H1 (cell line): ENCODE data around the gene FRMD4A. TPM values are rescaled to one million over a fixed set of nuclear protein-coding genes. Genes with fewer than 3 reads are reported as not detected.
"Not testable (repeated sequence)": the region's sequence is repeated elsewhere in the genome, so short reads cannot be mapped to it uniquely, and the experiment has no call there.

Experiments used
- CTCF ChIA-PET: fragments of 300-600 bp; sonication (Branson Sonifier 250); formaldehyde crosslinking; loops from one replicate; lab custom pipeline; 2021; ENCODE audit not compliant: partially characterized antibody; lab: Charles Lee
- POLR2A ChIA-PET: fragments of 300-600 bp; sonication (Branson Sonifier 250); formaldehyde crosslinking; loops from one replicate; lab custom pipeline; 2021; ENCODE audit warnings: inconsistent platforms; ENCODE audit not compliant: partially characterized antibody; lab: Charles Lee
- DNase-seq, 2 experiments: peaks; one replicate each; pipeline versions ENCODE4 v3.0.0 to v3.0.0-alpha.2; 2010 to 2022; ENCODE audit warnings: low spot score in 2 of 2, low read depth in 1 of 2, mixed read lengths in 1 of 2
- FAIRE-seq: peaks from 2 replicates; lab custom pipeline; 2011; peaks lifted over from hg19 to GRCh38; lab: Jason Lieb, UNC
- H2AFZ ChIP-seq: 2 replicates; pipeline ENCODE4 v1.8.1; 2012; ENCODE audit warnings: low read length, inconsistent platforms
- H2AK5ac ChIP-seq: 2 replicates; pipeline ENCODE4 v1.6.1; 2013; ENCODE audit warnings: low read depth, low read length
- H2BK120ac ChIP-seq: replicated peaks from 2 replicates; pipeline ENCODE3; 2013; ENCODE audit warnings: low read depth, low read length, inconsistent platforms
- H2BK12ac ChIP-seq: 2 replicates; pipeline ENCODE4 v1.6.1; 2013; ENCODE audit warnings: low read depth, low read length
- H2BK15ac ChIP-seq: 2 replicates; pipeline ENCODE4 v1.6.1; 2013; ENCODE audit warnings: low read length
- H2BK20ac ChIP-seq: 2 replicates; pipeline ENCODE4 v1.6.1; 2013; ENCODE audit warnings: low read length
- H2BK5ac ChIP-seq: 2 replicates; pipeline ENCODE4 v1.6.1; 2013; ENCODE audit warnings: low read depth, low read length
- H3K14ac ChIP-seq: 2 replicates; pipeline ENCODE4 v1.6.1; 2013; ENCODE audit warnings: inconsistent platforms; ENCODE audit not compliant: insufficient read length
- H3K18ac ChIP-seq: 2 replicates; pipeline ENCODE4 v1.6.1; 2013; ENCODE audit warnings: low read length; ENCODE audit errors: extremely low read depth
- H3K23ac ChIP-seq: 2 replicates; pipeline ENCODE4 v1.6.1; 2013; ENCODE audit warnings: inconsistent platforms; ENCODE audit not compliant: insufficient read length
- H3K23me2 ChIP-seq: 2 replicates; pipeline ENCODE4 v1.6.1; 2013; ENCODE audit warnings: low read depth, low read length
- H3K27ac ChIP-seq: 2 replicates; pipeline ENCODE4 v1.6.1; 2011; ENCODE audit warnings: low read depth, low read length, inconsistent platforms
- H3K27me3 ChIP-seq, 4 experiments: replicated peaks in 1 of 4; 1 replicate in 1 of 4; 2 replicates in 3 of 4; pipeline versions ENCODE4 v1.6.1 to v1.8.1; 2011 to 2013; ENCODE audit warnings: low read length in 3 of 4, mild to moderate bottlenecking in 3 of 4, inconsistent platforms in 2 of 4, mixed read lengths in 2 of 4, moderate library complexity in 1 of 4; ENCODE audit not compliant: control insufficient read depth in 3 of 4, insufficient read depth in 3 of 4; ENCODE audit errors: extremely low read depth in 1 of 4
- H3K36me3 ChIP-seq, 4 experiments: 2 replicates each; pipeline versions ENCODE4 v1.6.1 to v1.8.1; 2011 to 2013; ENCODE audit warnings: mild to moderate bottlenecking in 4 of 4, low read length in 3 of 4, moderate library complexity in 2 of 4, control low read depth in 1 of 4, inconsistent platforms in 1 of 4; ENCODE audit not compliant: insufficient read depth in 4 of 4, control insufficient read depth in 2 of 4
- H3K4ac ChIP-seq: replicated peaks from 2 replicates; pipeline ENCODE3; 2013; ENCODE audit warnings: low read length, low read depth, mixed read lengths, inconsistent platforms; ENCODE audit not compliant: insufficient read length
- H3K4me1 ChIP-seq, 4 experiments: replicated peaks in 1 of 4; 1 replicate in 1 of 4; 2 replicates in 3 of 4; pipeline versions ENCODE4 v1.6.1 to v1.8.1; 2011 to 2013; ENCODE audit warnings: low read length in 3 of 4, inconsistent platforms in 2 of 4, mixed read lengths in 1 of 4; ENCODE audit not compliant: insufficient read depth in 4 of 4, control insufficient read depth in 3 of 4
- H3K4me2 ChIP-seq, 2 experiments: 2 replicates each; pipeline versions ENCODE4 v1.6.1 to v1.8.1; 2011 to 2013; ENCODE audit warnings: low read depth in 2 of 2, low read length in 2 of 2, control low read depth in 1 of 2, inconsistent platforms in 1 of 2, mild to moderate bottlenecking in 1 of 2; ENCODE audit not compliant: insufficient read depth in 1 of 2
- H3K4me3 ChIP-seq, 4 experiments: fragments of 200-600, 300-600 bp in 1 of 4; sonication (generic), shearing (Covaris generic), sonication (Bioruptor Twin) in 1 of 4; 2 replicates each; pipeline versions ENCODE4 v1.5.1 to v1.8.1; 2011 to 2016; ENCODE audit warnings: low read length in 4 of 4, low read depth in 3 of 4, control low read depth in 2 of 4, inconsistent platforms in 2 of 4, mild to moderate bottlenecking in 2 of 4, mixed read lengths in 1 of 4, moderate library complexity in 1 of 4; ENCODE audit not compliant: insufficient read depth in 2 of 4; ENCODE audit errors: extremely low read depth in 1 of 4
- H3K56ac ChIP-seq: replicated peaks from 2 replicates; pipeline ENCODE3; 2013; ENCODE audit warnings: low read depth, mild to moderate bottlenecking, mixed read lengths, low read length, inconsistent platforms; ENCODE audit not compliant: insufficient read length
- H3K79me1 ChIP-seq: 2 replicates; pipeline ENCODE4 v1.6.1; 2013; ENCODE audit warnings: low read depth, low read length, control low read depth
- H3K79me2 ChIP-seq, 2 experiments: 2 replicates each; pipeline versions ENCODE4 v1.6.1 to v1.8.1; 2012 to 2013; ENCODE audit warnings: low read length in 2 of 2, mild to moderate bottlenecking in 2 of 2, inconsistent platforms in 1 of 2; ENCODE audit not compliant: insufficient read depth in 2 of 2, control insufficient read depth in 1 of 2
- H3K9ac ChIP-seq, 4 experiments: replicated peaks in 1 of 4; 1 replicate in 1 of 4; 2 replicates in 3 of 4; pipeline versions ENCODE4 v1.6.1 to v1.8.1; 2011 to 2013; ENCODE audit warnings: low read depth in 3 of 4, low read length in 3 of 4, control low read depth in 2 of 4, mild to moderate bottlenecking in 2 of 4, moderate library complexity in 2 of 4, inconsistent platforms in 1 of 4; ENCODE audit errors: extremely low read depth in 1 of 4
- H3K9me3 ChIP-seq, 2 experiments: 2 replicates each; pipeline versions ENCODE4 v1.6.1 to v1.8.1; 2012 to 2013; ENCODE audit warnings: mild to moderate bottlenecking in 2 of 2, moderate library complexity in 2 of 2, control low read depth in 1 of 2, inconsistent platforms in 1 of 2, low read depth in 1 of 2, low read length in 1 of 2, mixed read lengths in 1 of 2; ENCODE audit not compliant: insufficient read depth in 2 of 2
- H4K20me1 ChIP-seq, 2 experiments: replicated peaks in 1 of 2; 2 replicates each; pipeline versions ENCODE3 to v1.8.1; 2011 to 2013; ENCODE audit warnings: inconsistent platforms in 2 of 2, low read length in 2 of 2, mild to moderate bottlenecking in 1 of 2; ENCODE audit not compliant: insufficient read depth in 2 of 2, control insufficient read depth in 1 of 2
- H4K5ac ChIP-seq: 2 replicates; pipeline ENCODE4 v1.6.1; 2013; ENCODE audit warnings: low read length, low read depth, mixed read lengths, inconsistent platforms; ENCODE audit not compliant: insufficient read length
- H4K8ac ChIP-seq: 2 replicates; pipeline ENCODE4 v1.8.0; 2013; ENCODE audit warnings: mild to moderate bottlenecking, moderate library complexity, low read length, inconsistent platforms; ENCODE audit not compliant: insufficient read depth; ENCODE audit errors: extremely low read depth
- H4K91ac ChIP-seq: replicated peaks from 2 replicates; pipeline ENCODE3; 2013; ENCODE audit warnings: low read length, mixed read lengths, inconsistent platforms; ENCODE audit not compliant: insufficient read length
- WGBS, 2 experiments: shearing (Covaris generic) in 1 of 2; methylation state at CpG; one replicate each; pipeline versions ENCODE4 v1.1.6 to v1.1.7; 2013 to 2015; ENCODE audit warnings: low lambda C conversion rate in 2 of 2, mixed read lengths in 2 of 2, inconsistent platforms in 1 of 2, low coverage in 1 of 2, missing lambda C conversion rate in 1 of 2; ENCODE audit not compliant: insufficient replicate concordance in 2 of 2, insufficient coverage in 1 of 2, insufficient read length in 1 of 2; ENCODE audit errors: extremely low coverage in 1 of 2, missing lambda C conversion rate in 1 of 2; 5-methylcytosine and 5-hydroxymethylcytosine counted together
- polyA plus RNA-seq, 7 experiments: library from polyadenylated mRNA; depleted of rRNA in 3 of 7; stranded (reverse) in 5 of 7; unstranded in 2 of 7; fragments of >200 nt in 5 of 7; fragments of 200-250 nt in 2 of 7; gene quantifications; 1 replicate in 5 of 7; 2 replicates in 1 of 7; 4 replicates in 1 of 7; pipeline versions ENCODE4 v1.2.1 to v1.2.3, GENCODE V29; 2011 to 2013; ENCODE audit warnings: missing spikeins in 2 of 7, mixed read lengths in 2 of 7
- total RNA-seq: library from RNA; stranded (reverse); fragmentation: NEBNext Ultra II Directional; extraction: Animal tissue kit (Norgen Biotek cat#: 25700); gene quantifications from 2 replicates; pipeline ENCODE4 v1.2.1, GENCODE V29; 2021

Gene FRMD4A
- total and polyA plus RNA-seq, 2 of the 8 experiments (the other 6 are each of a cell fraction or from before 2014, with no cell fraction given), result 38.6 to 39.6 TPM

GRCh38 chr10:14238659-14239058 lies 92.1 kb downstream of the FRMD4A start:
- H3K4me2 ChIP-seq, FAIRE-seq, H2AK5ac ChIP-seq, H3K27ac ChIP-seq, H2AFZ ChIP-seq, H4K91ac ChIP-seq, H4K20me1 ChIP-seq, CTCF ChIA-PET, H3K56ac ChIP-seq, H3K36me3 ChIP-seq, H3K4me3 ChIP-seq, H2BK20ac ChIP-seq, H3K23ac ChIP-seq, H3K4ac ChIP-seq, H4K8ac ChIP-seq, H3K14ac ChIP-seq, DNase-seq, POLR2A ChIA-PET, H2BK5ac ChIP-seq, H2BK15ac ChIP-seq, H3K9me3 ChIP-seq, H3K18ac ChIP-seq, H2BK120ac ChIP-seq, H3K27me3 ChIP-seq, H3K79me1 ChIP-seq, H3K9ac ChIP-seq, H2BK12ac ChIP-seq, H3K23me2 ChIP-seq, H4K5ac ChIP-seq, H3K4me1 ChIP-seq, H3K79me2 ChIP-seq: not testable (repeated sequence)
- 88% methylated on average over 3 of the region's 3 CpGs; no CpG with 5 or more reads in 1 of the 2 experiments for WGBS, 2 experiments
